ENCODE results near the gene CCDC146. TPM values are rescaled to one million over a fixed set of nuclear protein-coding genes. Genes with fewer than 3 reads are reported as not detected.

The CCDC146 gene
- total RNA-seq, 1 donor from 2014 or later: 6.1 TPM

- no peak for DNase-seq (ENCODE audit: low spot score)
- no peak overlapping the region for H3K4me2 ChIP-seq
- no peak overlapping the region for H3K9ac ChIP-seq
- Mint-ChIP-seq H3K27me3 (ENCODE audit: insufficient read depth, low read depth) (no peaks in the 10 kb centered on the region), H3K9me3 (no peaks in the 10 kb centered on the region), H3K36me3 (no peaks in the 10 kb centered on the region), H3K27ac (no peak overlapping the region), H3K4me3 (no peak overlapping the region), H3K4me1 (no peaks in the 10 kb centered on the region)
- H3K4me1 ChIP-seq: no peaks in the 10 kb centered on the region
- no peak overlapping the region for H3K4me3 ChIP-seq
- H3K79me2 ChIP-seq (ENCODE audit: low read depth): no peaks in the 10 kb centered on the region
- no peaks in the 10 kb centered on the region for H3K36me3 ChIP-seq
- H3K27ac ChIP-seq: no peak overlapping the region
- H3K9me3 ChIP-seq (ENCODE audit: low read depth): no peaks in the 10 kb centered on the region
- no peaks in the 10 kb centered on the region for H3F3A ChIP-seq (ENCODE audit: low read depth)
- H4K20me1 ChIP-seq (ENCODE audit: low read depth): no peaks in the 10 kb centered on the region
- H2AFZ ChIP-seq (replicated peaks): no peak overlapping the region
- H3K27me3 ChIP-seq: no peaks in the 10 kb centered on the region
- TF ChIP-seq EZH2phosphoT487 (IDR thresholded peaks at IDR 0.05) (no peak), EZH2 (IDR thresholded peaks at IDR 0.05) (no peak)
- TF ChIP-seq, protein P1, sequence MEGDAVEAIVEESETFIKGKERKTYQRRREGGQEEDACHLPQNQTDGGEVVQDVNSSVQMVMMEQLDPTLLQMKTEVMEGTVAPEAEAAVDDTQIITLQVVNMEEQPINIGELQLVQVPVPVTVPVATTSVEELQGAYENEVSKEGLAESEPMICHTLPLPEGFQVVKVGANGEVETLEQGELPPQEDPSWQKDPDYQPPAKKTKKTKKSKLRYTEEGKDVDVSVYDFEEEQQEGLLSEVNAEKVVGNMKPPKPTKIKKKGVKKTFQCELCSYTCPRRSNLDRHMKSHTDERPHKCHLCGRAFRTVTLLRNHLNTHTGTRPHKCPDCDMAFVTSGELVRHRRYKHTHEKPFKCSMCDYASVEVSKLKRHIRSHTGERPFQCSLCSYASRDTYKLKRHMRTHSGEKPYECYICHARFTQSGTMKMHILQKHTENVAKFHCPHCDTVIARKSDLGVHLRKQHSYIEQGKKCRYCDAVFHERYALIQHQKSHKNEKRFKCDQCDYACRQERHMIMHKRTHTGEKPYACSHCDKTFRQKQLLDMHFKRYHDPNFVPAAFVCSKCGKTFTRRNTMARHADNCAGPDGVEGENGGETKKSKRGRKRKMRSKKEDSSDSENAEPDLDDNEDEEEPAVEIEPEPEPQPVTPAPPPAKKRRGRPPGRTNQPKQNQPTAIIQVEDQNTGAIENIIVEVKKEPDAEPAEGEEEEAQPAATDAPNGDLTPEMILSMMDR (IDR thresholded peaks at IDR 0.05): no peak
Observed at GRCh38 chr7:77181734-77182133, 59.3 kb downstream of the CCDC146 start.

- no peak for DNase-seq (ENCODE audit: low spot score)
- H3K79me2 ChIP-seq (ENCODE audit: low read depth): no peaks in the 10 kb centered on the region
- H3K36me3 ChIP-seq: no peaks in the 10 kb centered on the region
- H3K36me3 Mint-ChIP-seq: no peaks in the 10 kb centered on the region
- H3K9me3 Mint-ChIP-seq: no peaks in the 10 kb centered on the region
- H4K20me1 ChIP-seq (ENCODE audit: low read depth): no peaks in the 10 kb centered on the region
- H3K27ac Mint-ChIP-seq: no peak overlapping the region
- no peak overlapping the region for H3K27ac ChIP-seq
- no peak overlapping the region for H2AFZ ChIP-seq (replicated peaks)
- TF ChIP-seq EZH2 (IDR thresholded peaks at IDR 0.05): no peak
- H3K4me1 Mint-ChIP-seq: no peaks in the 10 kb centered on the region
- H3K27me3 Mint-ChIP-seq (ENCODE audit: insufficient read depth, low read depth): peaks cover under 1% of the 10 kb centered on the region
- H3K4me1 ChIP-seq: no peaks in the 10 kb centered on the region
- no peaks in the 10 kb centered on the region for H3K9me3 ChIP-seq (ENCODE audit: low read depth)
- no peaks in the 10 kb centered on the region for H3K27me3 ChIP-seq
- no peak overlapping the region for H3K9ac ChIP-seq
- H3F3A ChIP-seq (ENCODE audit: low read depth): no peaks in the 10 kb centered on the region
- H3K4me2 ChIP-seq: no peak overlapping the region
- no peak overlapping the region for H3K4me3 ChIP-seq
- no peak overlapping the region for H3K4me3 Mint-ChIP-seq
Observed at GRCh38 chr7:77182261-77182660, 59.8 kb downstream of the CCDC146 start.

GRCh38 chr7:77184463-77184862 is 62.0 kb downstream of the CCDC146 start:
- no peak for TF ChIP-seq EZH2 (IDR thresholded peaks at IDR 0.05)
- TF ChIP-seq, protein P1 (IDR thresholded peaks at IDR 0.05): no peak
- no peaks in the 10 kb centered on the region for H3K36me3 Mint-ChIP-seq
- no peak overlapping the region for H3K27ac Mint-ChIP-seq
- Histone ChIP-seq H3K4me3 (no peak overlapping the region), H3K4me1 (no peaks in the 10 kb centered on the region), H2AFZ (replicated peaks) (no peak overlapping the region), H3K79me2 (ENCODE audit: low read depth) (no peaks in the 10 kb centered on the region), H3K9me3 (ENCODE audit: low read depth) (no peaks in the 10 kb centered on the region), H4K20me1 (ENCODE audit: low read depth) (no peaks in the 10 kb centered on the region), H3K4me2 (no peak overlapping the region), H3K9ac (no peak overlapping the region), H3K27me3 (no peaks in the 10 kb centered on the region), H3K27ac (no peak overlapping the region), H3F3A (ENCODE audit: low read depth) (no peaks in the 10 kb centered on the region), H3K36me3 (no peaks in the 10 kb centered on the region)
- no peaks in the 10 kb centered on the region for H3K4me1 Mint-ChIP-seq
- H3K4me3 Mint-ChIP-seq: no peak overlapping the region
- no peak for DNase-seq (ENCODE audit: low spot score)
- peaks cover 2% of the 10 kb centered on the region for H3K27me3 Mint-ChIP-seq (ENCODE audit: insufficient read depth, low read depth)
- H3K9me3 Mint-ChIP-seq: no peaks in the 10 kb centered on the region

DNA sequence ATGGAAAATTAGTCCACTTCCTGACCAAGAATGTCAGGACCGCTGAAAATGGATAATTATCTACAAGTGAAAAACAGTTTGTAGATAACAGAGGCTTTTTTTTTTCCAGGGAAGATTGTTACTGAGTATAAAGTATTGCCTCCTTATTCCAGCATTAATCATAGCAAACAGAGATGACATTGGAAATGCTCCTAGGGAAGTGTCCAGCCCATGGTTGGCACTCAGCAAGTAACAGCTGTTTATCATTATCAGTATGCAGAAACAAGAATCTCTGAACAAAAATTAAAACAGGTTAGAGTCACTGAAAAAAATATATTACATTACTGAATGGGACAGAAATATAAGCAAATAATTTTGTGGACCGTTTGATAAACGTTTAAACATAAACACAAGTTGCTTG is 62.6 kb downstream of the CCDC146 start:
- H3K27ac ChIP-seq: no peak overlapping the region
- H3K9me3 ChIP-seq (ENCODE audit: low read depth): no peaks in the 10 kb centered on the region
- Mint-ChIP-seq H3K4me3 (no peak overlapping the region), H3K27me3 (ENCODE audit: insufficient read depth, low read depth) (peaks cover 2% of the 10 kb centered on the region), H3K27ac (no peak overlapping the region), H3K36me3 (no peaks in the 10 kb centered on the region), H3K9me3 (no peaks in the 10 kb centered on the region), H3K4me1 (no peaks in the 10 kb centered on the region)
- H3K27me3 ChIP-seq: no peaks in the 10 kb centered on the region
- no peak overlapping the region for H3K4me2 ChIP-seq
- H2AFZ ChIP-seq (replicated peaks): no peak overlapping the region
- TF ChIP-seq, protein P1 (IDR thresholded peaks at IDR 0.05): no peak
- TF ChIP-seq EZH2 (IDR thresholded peaks at IDR 0.05): no peak
- TF ChIP-seq EZH2phosphoT487 (IDR thresholded peaks at IDR 0.05): no peak
- no peak for DNase-seq (ENCODE audit: low spot score)
- H3K4me3 ChIP-seq: no peak overlapping the region
- H4K20me1 ChIP-seq (ENCODE audit: low read depth): no peaks in the 10 kb centered on the region
- H3F3A ChIP-seq (ENCODE audit: low read depth): no peaks in the 10 kb centered on the region
- H3K9ac ChIP-seq: no peak overlapping the region
- no peaks in the 10 kb centered on the region for H3K79me2 ChIP-seq (ENCODE audit: low read depth)
- no peaks in the 10 kb centered on the region for H3K4me1 ChIP-seq
- no peaks in the 10 kb centered on the region for H3K36me3 ChIP-seq
